Measurements from ENCODE around the gene CFAP54. TPM values are rescaled to one million over a fixed set of nuclear protein-coding genes. Genes with fewer than 3 reads are reported as not detected.
A peak's percentile ranks its signal among the peaks of the same experiment; 100 is the strongest.
"Not testable (repeated sequence)": the region's sequence is repeated elsewhere in the genome, so short reads cannot be mapped to it uniquely, and the experiment has no call there.

The CFAP54 gene
- total RNA-seq, 1 donor from 2014 or later, result 1.1 TPM

GRCh38 chr12:96585977-96586376 is 96.6 kb downstream of the CFAP54 start:
- Mint-ChIP-seq H3K27me3 (ENCODE audit: low read depth, unreplicated experiment) (no peaks in the 10 kb centered on the region), H3K9me3 (ENCODE audit: unreplicated experiment) (no peaks in the 10 kb centered on the region), H3K4me3 (ENCODE audit: unreplicated experiment) (no peak overlapping the region), H3K36me3 (ENCODE audit: low read depth, unreplicated experiment) (no peaks in the 10 kb centered on the region), H3K27ac (ENCODE audit: unreplicated experiment) (no peak overlapping the region), H3K4me1 (ENCODE audit: low read depth, unreplicated experiment) (no peaks in the 10 kb centered on the region)
- FAIRE-seq (no peak), DNase-seq (ENCODE audit: low read depth) (peak; percentile 53)
- Histone ChIP-seq H3K9ac (ENCODE audit: low read length) (no peak overlapping the region), H3K36me3 (ENCODE audit: insufficient read depth, low read length) (no peaks in the 10 kb centered on the region), H3K4me1 (ENCODE audit: insufficient read depth, low read length) (no peaks in the 10 kb centered on the region), H3K79me2 (ENCODE audit: insufficient read depth, low read length) (no peaks in the 10 kb centered on the region), H3K4me2 (ENCODE audit: low read length) (no peak overlapping the region), H3K9me3 (ENCODE audit: insufficient read depth, low read depth, low read length) (no peaks in the 10 kb centered on the region), H3K4me3 (ENCODE audit: insufficient read depth, low read depth, low read length) (no peak overlapping the region), H2AFZ (ENCODE audit: low read depth, low read length) (no peak overlapping the region), H4K20me1 (ENCODE audit: insufficient read depth, low read length) (no peaks in the 10 kb centered on the region), H3K27ac (ENCODE audit: low read depth, low read length) (no peak overlapping the region), H3K27me3 (ENCODE audit: insufficient read depth, low read length) (no peaks in the 10 kb centered on the region)
- TF ChIP-seq CTCF (IDR thresholded peaks at IDR 0.05; ENCODE audit: insufficient read depth, low read depth, low read length) (no peak), EZH2 (IDR thresholded peaks at IDR 0.05; ENCODE audit: insufficient read depth, low read length) (no peak)

- Histone ChIP-seq H3K27ac (ENCODE audit: low read depth, low read length) (no peak overlapping the region), H3K4me1 (ENCODE audit: insufficient read depth, low read length) (no peaks in the 10 kb centered on the region), H4K20me1 (ENCODE audit: insufficient read depth, low read length) (no peaks in the 10 kb centered on the region), H3K79me2 (ENCODE audit: insufficient read depth, low read length) (no peaks in the 10 kb centered on the region), H3K27me3 (ENCODE audit: insufficient read depth, low read length) (no peaks in the 10 kb centered on the region), H3K36me3 (ENCODE audit: insufficient read depth, low read length) (no peaks in the 10 kb centered on the region), H2AFZ (ENCODE audit: low read depth, low read length) (no peak overlapping the region), H3K4me3 (ENCODE audit: insufficient read depth, low read depth, low read length) (no peak overlapping the region), H3K9me3 (ENCODE audit: insufficient read depth, low read depth, low read length) (no peaks in the 10 kb centered on the region), H3K4me2 (ENCODE audit: low read length) (peak overlapping the region; percentile 4), H3K9ac (ENCODE audit: low read length) (no peak overlapping the region)
- FAIRE-seq (no peak), DNase-seq (ENCODE audit: low read depth) (peak; percentile 74)
- H3K4me1 Mint-ChIP-seq (ENCODE audit: low read depth, unreplicated experiment), result no peaks in the 10 kb centered on the region
- no peak overlapping the region for H3K27ac Mint-ChIP-seq (ENCODE audit: unreplicated experiment)
- peaks cover 3% of the 10 kb centered on the region for H3K9me3 Mint-ChIP-seq (ENCODE audit: unreplicated experiment)
- H3K27me3 Mint-ChIP-seq (ENCODE audit: low read depth, unreplicated experiment), result no peaks in the 10 kb centered on the region
- H3K4me3 Mint-ChIP-seq (ENCODE audit: unreplicated experiment), result no peak overlapping the region
- no peaks in the 10 kb centered on the region for H3K36me3 Mint-ChIP-seq (ENCODE audit: low read depth, unreplicated experiment)
- TF ChIP-seq CTCF (IDR thresholded peaks at IDR 0.05; ENCODE audit: insufficient read depth, low read depth, low read length), result no peak
- no peak for TF ChIP-seq EZH2 (IDR thresholded peaks at IDR 0.05; ENCODE audit: insufficient read depth, low read length)
Observed at GRCh38 chr12:96587691-96588090, 98.3 kb downstream of the CFAP54 start.

GRCh38 chr12:96590970-96591369 is 101.6 kb downstream of the CFAP54 start:
- FAIRE-seq (no peak), DNase-seq (ENCODE audit: low read depth) (no peak)
- Mint-ChIP-seq H3K27me3 (ENCODE audit: low read depth, unreplicated experiment) (no peaks in the 10 kb centered on the region), H3K4me1 (ENCODE audit: low read depth, unreplicated experiment) (no peaks in the 10 kb centered on the region), H3K4me3 (ENCODE audit: unreplicated experiment) (no peak overlapping the region), H3K36me3 (ENCODE audit: low read depth, unreplicated experiment) (no peaks in the 10 kb centered on the region), H3K9me3 (ENCODE audit: unreplicated experiment) (peaks cover 3% of the 10 kb centered on the region), H3K27ac (ENCODE audit: unreplicated experiment) (no peak overlapping the region)
- H3K79me2 ChIP-seq (ENCODE audit: insufficient read depth, low read length), result no peaks in the 10 kb centered on the region
- H3K9ac ChIP-seq (ENCODE audit: low read length), result no peak overlapping the region
- no peak overlapping the region for H3K27ac ChIP-seq (ENCODE audit: low read depth, low read length)
- no peak overlapping the region for H3K4me2 ChIP-seq (ENCODE audit: low read length)
- no peaks in the 10 kb centered on the region for H3K27me3 ChIP-seq (ENCODE audit: insufficient read depth, low read length)
- no peak overlapping the region for H2AFZ ChIP-seq (ENCODE audit: low read depth, low read length)
- no peaks in the 10 kb centered on the region for H3K4me1 ChIP-seq (ENCODE audit: insufficient read depth, low read length)
- TF ChIP-seq EZH2 (IDR thresholded peaks at IDR 0.05; ENCODE audit: insufficient read depth, low read length), result no peak
- H3K36me3 ChIP-seq (ENCODE audit: insufficient read depth, low read length), result no peaks in the 10 kb centered on the region
- H4K20me1 ChIP-seq (ENCODE audit: insufficient read depth, low read length), result no peaks in the 10 kb centered on the region
- H3K9me3 ChIP-seq (ENCODE audit: insufficient read depth, low read depth, low read length), result no peaks in the 10 kb centered on the region
- H3K4me3 ChIP-seq (ENCODE audit: insufficient read depth, low read depth, low read length), result no peak overlapping the region

- not testable (repeated sequence) for H3K9ac ChIP-seq (ENCODE audit: low read length); DNase-seq (ENCODE audit: low read depth); H3K9me3 ChIP-seq (ENCODE audit: insufficient read depth, low read depth, low read length); H3K4me1 Mint-ChIP-seq (ENCODE audit: low read depth, unreplicated experiment); H4K20me1 ChIP-seq (ENCODE audit: insufficient read depth, low read length); FAIRE-seq; H3K27me3 ChIP-seq (ENCODE audit: insufficient read depth, low read length); H3K4me3 ChIP-seq (ENCODE audit: insufficient read depth, low read depth, low read length); H3K9me3 Mint-ChIP-seq (ENCODE audit: unreplicated experiment); H3K4me2 ChIP-seq (ENCODE audit: low read length); H3K27ac ChIP-seq (ENCODE audit: low read depth, low read length); H3K79me2 ChIP-seq (ENCODE audit: insufficient read depth, low read length); H3K4me3 Mint-ChIP-seq (ENCODE audit: unreplicated experiment); H2AFZ ChIP-seq (ENCODE audit: low read depth, low read length); H3K36me3 Mint-ChIP-seq (ENCODE audit: low read depth, unreplicated experiment); H3K27ac Mint-ChIP-seq (ENCODE audit: unreplicated experiment); H3K4me1 ChIP-seq (ENCODE audit: insufficient read depth, low read length); H3K36me3 ChIP-seq (ENCODE audit: insufficient read depth, low read length); H3K27me3 Mint-ChIP-seq (ENCODE audit: low read depth, unreplicated experiment)
Observed at GRCh38 chr12:96604374-96604773, 115.0 kb downstream of the CFAP54 start.
